ENCODE data around the gene OPA3.

OPA3 gene
- long read RNA-seq, full-length matches to known transcripts = 58 of 70 reads
- long read RNA-seq, partial matches to known transcripts = 2 of 70 reads
- long read RNA-seq, other reads (novel, unspliced or antisense) = 10 of 70 reads

GRCh38 chr19:45584332-45585157 lies at the start of gene OPA3:
Gene OPA3, minus strand, starts transcription at chr19:45584802. Its CDS starts 38 bp downstream, at chr19:45584764.
- peak within 1 kb of the TSS; percentile 94 for H3K27ac ChIP-seq (replicated peaks)

GRCh38 chr19:45632468-45633196 lies 48.0 kb upstream of the OPA3 start:
- no peak for TF ChIP-seq POLR2AphosphoS5 (IDR thresholded peaks at IDR 0.05; ENCODE audit: low read depth)
- TF ChIP-seq REST (IDR thresholded peaks at IDR 0.05; ENCODE audit: insufficient replicate concordance, low read depth) = no peak
- DNase-seq (ENCODE audit: low read depth in 1 of 2, low spot score in 1 of 2) = no peak
- no peak overlapping the region for H3K4me3 ChIP-seq (replicated peaks; ENCODE audit: insufficient read depth, low read length)
- no peak overlapping the region for H3K27ac ChIP-seq (replicated peaks)
- no peaks in the 10 kb centered on the region for H3K27me3 ChIP-seq (ENCODE audit: insufficient read depth, poor library complexity, severe bottlenecking)

More at GRCh38 chr19:45584332-45585157, at the start of gene OPA3:
- DNase-seq (ENCODE audit: low read depth in 1 of 2, low spot score in 1 of 2) = peak; percentile 100
- TF ChIP-seq CTCF (IDR thresholded peaks at IDR 0.05; ENCODE audit: insufficient read depth, low read length) (no peak), SPI1 (IDR thresholded peaks at IDR 0.05; ENCODE audit: borderline replicate concordance, low read depth) (no peak), REST (IDR thresholded peaks at IDR 0.05; ENCODE audit: insufficient replicate concordance, low read depth) (peak; percentile 37), POLR2AphosphoS5 (IDR thresholded peaks at IDR 0.05; ENCODE audit: low read depth) (peak; percentile 42; the same call in 1 of the 2 replicates), GABPA (IDR thresholded peaks at IDR 0.05; ENCODE audit: low read depth) (0 out of 2 replicates have a peak, but pooled peaks have one; percentile 28)
- peak within 1 kb of the TSS; percentile 87 for H3K4me3 ChIP-seq (replicated peaks; ENCODE audit: insufficient read depth, low read length)
- no peaks in the 10 kb centered on the region for H3K27me3 ChIP-seq (ENCODE audit: insufficient read depth, poor library complexity, severe bottlenecking)

- Histone ChIP-seq H3K27me3 (ENCODE audit: insufficient read depth, poor library complexity, severe bottlenecking) (no peaks in the 10 kb centered on the region), H3K27ac (replicated peaks) (no peak overlapping the region), H3K4me3 (replicated peaks; ENCODE audit: insufficient read depth, low read length) (no peak overlapping the region)
- DNase-seq (ENCODE audit: low read depth in 1 of 2, low spot score in 1 of 2) = no peak
- TF ChIP-seq CTCF (IDR thresholded peaks at IDR 0.05; ENCODE audit: insufficient read depth, low read length) (no peak), POLR2AphosphoS5 (IDR thresholded peaks at IDR 0.05; ENCODE audit: low read depth) (no peak), SPI1 (IDR thresholded peaks at IDR 0.05; ENCODE audit: borderline replicate concordance, low read depth) (no peak), GABPA (IDR thresholded peaks at IDR 0.05; ENCODE audit: low read depth) (no peak), REST (IDR thresholded peaks at IDR 0.05; ENCODE audit: insufficient replicate concordance, low read depth) (no peak)
These were observed 45.9 kb upstream of the OPA3 start for GRCh38 chr19:45630463-45630862.

Data from HL-60 (cell line).